IPS-20b (cell line): Measurements from ENCODE around the gene LGALS3.
A peak's percentile ranks its signal among the peaks of the same experiment; 100 is the strongest.

Experiments used
- H3K27ac ChIP-seq: one replicate; pipeline ENCODE4 v1.5.1; 2013; ENCODE audit warnings: low read length
- H3K27me3 ChIP-seq: 2 replicates; pipeline ENCODE4 v1.6.1; 2013; ENCODE audit warnings: mild to moderate bottlenecking, low read length, inconsistent platforms; ENCODE audit not compliant: insufficient read depth
- H3K36me3 ChIP-seq: 2 replicates; pipeline ENCODE4 v1.6.1; 2013; ENCODE audit warnings: low read depth, mild to moderate bottlenecking, inconsistent platforms, low read length, moderate library complexity; ENCODE audit not compliant: insufficient read depth
- H3K4me1 ChIP-seq: 2 replicates; pipeline ENCODE4 v1.6.1; 2013; ENCODE audit warnings: mild to moderate bottlenecking, control low read depth, inconsistent platforms, low read length, moderate library complexity; ENCODE audit not compliant: insufficient read depth
- H3K4me3 ChIP-seq: 2 replicates; pipeline ENCODE4 v1.5.1; 2013; ENCODE audit warnings: mild to moderate bottlenecking, low read length, inconsistent platforms
- H3K9ac ChIP-seq: 2 replicates; pipeline ENCODE4 v1.6.1; 2013; ENCODE audit warnings: low read depth, mild to moderate bottlenecking, inconsistent platforms, low read length, moderate library complexity
- H3K9me3 ChIP-seq: 2 replicates; pipeline ENCODE4 v1.6.1; 2013; ENCODE audit warnings: mild to moderate bottlenecking, low read depth, low read length, inconsistent platforms; ENCODE audit not compliant: insufficient read depth

LGALS3 gene

GRCh38 chr14:55101698-55102097 lies 27.4 kb upstream of the LGALS3 start:
- no peak overlapping the region for H3K9ac ChIP-seq
- peaks cover 24% of the 10 kb centered on the region for H3K4me1 ChIP-seq
- H3K36me3 ChIP-seq = no peaks in the 10 kb centered on the region
- H3K27me3 ChIP-seq = no peaks in the 10 kb centered on the region
- no peak overlapping the region for H3K27ac ChIP-seq
- no peaks in the 10 kb centered on the region for H3K9me3 ChIP-seq
- H3K4me3 ChIP-seq = no peak overlapping the region

GRCh38 chr14:55102141-55102621 lies 26.9 kb upstream of the LGALS3 start:
- H3K36me3 ChIP-seq = no peaks in the 10 kb centered on the region
- H3K9ac ChIP-seq = peak overlapping the region; percentile 50; the same call in 1 of the 2 replicates
- no peaks in the 10 kb centered on the region for H3K9me3 ChIP-seq
- H3K4me3 ChIP-seq = peak overlapping the region; percentile 27; the same call in 1 of the 2 replicates
- peak overlapping the region; percentile 59 for H3K27ac ChIP-seq
- H3K27me3 ChIP-seq = no peaks in the 10 kb centered on the region
- peaks cover 24% of the 10 kb centered on the region for H3K4me1 ChIP-seq

- peak overlapping the region; percentile 59 for H3K27ac ChIP-seq
- no peaks in the 10 kb centered on the region for H3K36me3 ChIP-seq
- peak overlapping the region; percentile 50; the same call in 1 of the 2 replicates for H3K9ac ChIP-seq
- peak overlapping the region; percentile 27; the same call in 1 of the 2 replicates for H3K4me3 ChIP-seq
- H3K9me3 ChIP-seq = no peaks in the 10 kb centered on the region
- no peaks in the 10 kb centered on the region for H3K27me3 ChIP-seq
- peaks cover 29% of the 10 kb centered on the region for H3K4me1 ChIP-seq
Observed at GRCh38 chr14:55103005-55103640, 25.9 kb upstream of the LGALS3 start.

- Histone ChIP-seq H3K4me1 (peaks cover 29% of the 10 kb centered on the region), H3K9ac (peak overlapping the region; percentile 50; the same call in 1 of the 2 replicates), H3K27ac (no peak overlapping the region), H3K36me3 (no peaks in the 10 kb centered on the region), H3K4me3 (no peak overlapping the region), H3K27me3 (no peaks in the 10 kb centered on the region), H3K9me3 (no peaks in the 10 kb centered on the region)
Observed at GRCh38 chr14:55103971-55104954, 24.8 kb upstream of the LGALS3 start.

- Histone ChIP-seq H3K4me3 (no peak overlapping the region), H3K27ac (no peak overlapping the region), H3K36me3 (no peaks in the 10 kb centered on the region), H3K9ac (no peak overlapping the region), H3K27me3 (no peaks in the 10 kb centered on the region), H3K4me1 (peaks cover 29% of the 10 kb centered on the region), H3K9me3 (no peaks in the 10 kb centered on the region)
Observed at GRCh38 chr14:55105991-55106390, 23.1 kb upstream of the LGALS3 start.

- Histone ChIP-seq H3K4me1 (peaks cover 18% of the 10 kb centered on the region), H3K4me3 (no peak overlapping the region)
Observed at GRCh38 chr14:55107766-55108554, 21.1 kb upstream of the LGALS3 start.

GRCh38 chr14:55109836-55110235 lies 19.2 kb upstream of the LGALS3 start:
- Histone ChIP-seq H3K27me3 (no peaks in the 10 kb centered on the region; the same call in 1 of the 2 replicates), H3K9ac (no peak overlapping the region), H3K9me3 (no peaks in the 10 kb centered on the region), H3K4me3 (no peak overlapping the region), H3K27ac (no peak overlapping the region), H3K36me3 (no peaks in the 10 kb centered on the region), H3K4me1 (peaks cover 5% of the 10 kb centered on the region; the same call in 1 of the 2 replicates)

More at GRCh38 chr14:55107766-55108554, 21.1 kb upstream of the LGALS3 start:
- no peak overlapping the region for H3K9ac ChIP-seq
- H3K9me3 ChIP-seq = no peaks in the 10 kb centered on the region
- no peak overlapping the region for H3K27ac ChIP-seq
- no peaks in the 10 kb centered on the region for H3K27me3 ChIP-seq
- H3K36me3 ChIP-seq = no peaks in the 10 kb centered on the region

GRCh38 chr14:55111122-55111708 lies 17.8 kb upstream of the LGALS3 start:
- no peak overlapping the region for H3K27ac ChIP-seq
- H3K9me3 ChIP-seq = no peaks in the 10 kb centered on the region
- H3K9ac ChIP-seq = no peak overlapping the region
- no peaks in the 10 kb centered on the region; the same call in 1 of the 2 replicates for H3K27me3 ChIP-seq
- no peaks in the 10 kb centered on the region for H3K36me3 ChIP-seq
- peaks cover 5% of the 10 kb centered on the region; the same call in 1 of the 2 replicates for H3K4me1 ChIP-seq
- H3K4me3 ChIP-seq = no peak overlapping the region

GRCh38 chr14:55114720-55115119 lies 14.3 kb upstream of the LGALS3 start:
- H3K9ac ChIP-seq = no peak overlapping the region
- no peak overlapping the region for H3K4me3 ChIP-seq
- no peaks in the 10 kb centered on the region for H3K4me1 ChIP-seq
- no peak overlapping the region for H3K27ac ChIP-seq
- H3K36me3 ChIP-seq = no peaks in the 10 kb centered on the region
- H3K9me3 ChIP-seq = no peaks in the 10 kb centered on the region
- no peaks in the 10 kb centered on the region; the same call in 1 of the 2 replicates for H3K27me3 ChIP-seq

GRCh38 chr14:55115460-55115859 lies 13.6 kb upstream of the LGALS3 start:
- no peaks in the 10 kb centered on the region; the same call in 1 of the 2 replicates for H3K27me3 ChIP-seq
- H3K4me1 ChIP-seq = no peaks in the 10 kb centered on the region
- no peaks in the 10 kb centered on the region for H3K36me3 ChIP-seq
- no peaks in the 10 kb centered on the region for H3K9me3 ChIP-seq
- H3K9ac ChIP-seq = no peak overlapping the region
- no peak overlapping the region for H3K27ac ChIP-seq
- H3K4me3 ChIP-seq = no peak overlapping the region

GRCh38 chr14:55115861-55116245 lies 13.2 kb upstream of the LGALS3 start:
- H3K9me3 ChIP-seq = no peaks in the 10 kb centered on the region
- H3K4me3 ChIP-seq = no peak overlapping the region
- no peaks in the 10 kb centered on the region for H3K4me1 ChIP-seq
- H3K9ac ChIP-seq = no peak overlapping the region
- H3K36me3 ChIP-seq = no peaks in the 10 kb centered on the region
- no peaks in the 10 kb centered on the region; the same call in 1 of the 2 replicates for H3K27me3 ChIP-seq
- no peak overlapping the region for H3K27ac ChIP-seq
